AG09319 (cell line): ENCODE measurements around the gene RPA3.

Source experiments
- DNase-seq: peaks from one replicate; pipeline ENCODE4 v3.0.0-alpha.2; 2010; ENCODE audit warnings: low read depth; ENCODE audit errors: extremely low read depth
- TF ChIP-seq, protein P1 (sequence below): IDR thresholded peaks from 2 replicates; pipeline ENCODE4 v1.5.1; 2011; ENCODE audit warnings: low read depth, mild to moderate bottlenecking, inconsistent platforms, low read length, moderate library complexity

Gene RPA3

DNA sequence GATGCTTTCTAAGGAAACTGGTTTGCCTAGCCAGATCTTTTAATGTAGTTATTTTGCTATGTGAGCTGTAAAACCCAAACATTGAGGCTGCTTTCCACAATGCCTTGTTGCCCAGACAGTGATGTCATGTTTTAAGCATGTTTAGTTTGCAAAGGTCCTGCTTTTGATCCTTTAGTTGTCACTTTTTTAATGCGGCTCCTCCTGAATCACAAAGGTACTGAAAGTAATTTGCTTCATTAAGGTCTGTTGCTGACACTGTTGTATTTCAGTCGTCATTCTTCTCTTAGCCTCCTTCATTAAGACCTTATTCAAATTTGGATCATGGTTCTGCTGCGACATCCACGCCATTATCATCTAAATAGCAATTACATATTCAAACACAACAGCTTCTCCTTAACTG, 10.6 kb downstream of the RPA3 start:
- TF ChIP-seq, protein P1, sequence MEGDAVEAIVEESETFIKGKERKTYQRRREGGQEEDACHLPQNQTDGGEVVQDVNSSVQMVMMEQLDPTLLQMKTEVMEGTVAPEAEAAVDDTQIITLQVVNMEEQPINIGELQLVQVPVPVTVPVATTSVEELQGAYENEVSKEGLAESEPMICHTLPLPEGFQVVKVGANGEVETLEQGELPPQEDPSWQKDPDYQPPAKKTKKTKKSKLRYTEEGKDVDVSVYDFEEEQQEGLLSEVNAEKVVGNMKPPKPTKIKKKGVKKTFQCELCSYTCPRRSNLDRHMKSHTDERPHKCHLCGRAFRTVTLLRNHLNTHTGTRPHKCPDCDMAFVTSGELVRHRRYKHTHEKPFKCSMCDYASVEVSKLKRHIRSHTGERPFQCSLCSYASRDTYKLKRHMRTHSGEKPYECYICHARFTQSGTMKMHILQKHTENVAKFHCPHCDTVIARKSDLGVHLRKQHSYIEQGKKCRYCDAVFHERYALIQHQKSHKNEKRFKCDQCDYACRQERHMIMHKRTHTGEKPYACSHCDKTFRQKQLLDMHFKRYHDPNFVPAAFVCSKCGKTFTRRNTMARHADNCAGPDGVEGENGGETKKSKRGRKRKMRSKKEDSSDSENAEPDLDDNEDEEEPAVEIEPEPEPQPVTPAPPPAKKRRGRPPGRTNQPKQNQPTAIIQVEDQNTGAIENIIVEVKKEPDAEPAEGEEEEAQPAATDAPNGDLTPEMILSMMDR: no peak
- no peak for DNase-seq

DNA sequence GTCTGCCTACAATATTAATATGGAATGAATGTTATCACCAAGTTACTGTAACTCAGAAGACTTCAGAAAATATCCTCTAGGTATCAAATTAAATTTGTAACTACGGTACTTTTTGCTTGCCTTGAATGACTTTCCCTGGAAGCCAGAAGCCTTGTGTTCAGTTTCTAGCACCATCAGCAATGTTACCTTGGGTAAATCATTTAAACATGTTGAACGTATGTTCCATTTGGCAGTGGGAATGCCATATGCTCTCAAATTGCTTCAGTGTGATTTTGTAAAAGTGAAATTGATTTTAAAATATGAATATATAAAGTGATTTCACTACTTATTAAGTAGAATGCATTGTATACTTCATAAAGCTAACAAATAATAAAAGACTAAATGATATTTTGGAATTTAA, 11.2 kb downstream of the RPA3 start:
- no peak for DNase-seq
- TF ChIP-seq, protein P1: no peak

DNA sequence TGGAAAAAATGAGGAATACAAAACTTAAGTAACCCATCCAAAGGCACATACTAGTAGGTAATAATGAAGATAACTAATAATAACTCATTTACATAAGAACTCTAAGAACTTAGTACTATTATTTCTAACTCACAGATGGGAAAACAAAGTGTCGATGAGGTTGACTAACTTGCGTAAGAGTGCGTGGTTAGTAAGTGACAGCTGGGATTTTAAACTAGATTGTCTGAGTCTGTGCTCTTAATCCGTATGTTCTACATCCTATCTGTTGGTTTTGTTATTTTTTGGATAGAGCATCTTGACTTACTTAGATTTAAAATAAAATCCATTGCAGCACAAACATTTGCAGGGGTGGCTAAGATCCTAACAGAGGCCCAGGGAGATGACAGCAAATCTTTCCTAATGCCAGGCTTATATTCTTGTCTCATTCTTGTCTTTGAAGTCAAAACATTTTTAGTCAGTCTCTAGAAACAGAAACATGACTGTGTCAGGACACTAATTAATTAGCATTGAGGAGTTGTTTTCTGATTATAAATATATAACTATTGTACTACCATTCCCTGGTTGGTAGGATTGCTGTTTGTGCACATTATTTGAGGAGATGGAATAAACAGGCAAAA, 11.7 kb downstream of the RPA3 start:
- no peak for DNase-seq
- TF ChIP-seq, protein P1: no peak

DNA sequence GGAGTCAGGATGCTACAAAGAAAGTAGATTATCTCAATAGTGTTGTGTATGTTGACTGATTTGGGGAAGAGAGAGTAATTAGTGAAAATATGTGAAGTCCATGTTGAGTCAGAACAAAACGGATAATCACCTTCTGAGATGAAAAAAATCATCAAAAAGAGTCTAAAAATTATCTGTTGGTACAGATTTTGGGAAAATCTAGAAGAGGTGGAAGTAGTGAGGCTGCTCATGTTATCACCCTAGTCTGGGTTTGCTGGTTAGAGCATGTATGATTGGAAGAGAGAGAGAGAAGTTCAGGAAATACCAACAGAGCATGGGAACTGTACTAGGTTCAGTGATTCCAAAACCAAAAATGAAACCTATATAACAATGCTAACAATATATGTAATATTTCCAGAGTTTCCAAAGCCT, 12.3 kb downstream of the RPA3 start:
- DNase-seq: no peak
- TF ChIP-seq, protein P1: no peak

DNA sequence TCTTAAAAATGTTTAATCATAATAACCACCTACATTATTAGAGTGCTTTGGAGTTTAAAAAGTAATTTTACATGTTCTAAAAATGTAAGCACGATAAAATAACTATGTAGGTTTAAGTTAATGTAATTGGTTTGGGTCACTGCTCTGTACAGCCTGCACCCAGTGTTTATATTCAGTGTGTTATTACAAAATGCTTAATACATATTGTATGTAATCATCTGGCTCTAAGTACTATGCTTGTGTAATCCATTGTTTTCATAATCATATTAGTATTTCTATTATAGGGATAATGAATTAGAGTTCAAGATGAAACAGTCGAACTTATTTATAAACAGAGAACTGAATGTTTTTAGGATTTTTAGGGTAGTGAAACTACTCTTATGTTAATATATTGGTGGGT, 13.1 kb downstream of the RPA3 start:
- TF ChIP-seq, protein P1: no peak

DNA sequence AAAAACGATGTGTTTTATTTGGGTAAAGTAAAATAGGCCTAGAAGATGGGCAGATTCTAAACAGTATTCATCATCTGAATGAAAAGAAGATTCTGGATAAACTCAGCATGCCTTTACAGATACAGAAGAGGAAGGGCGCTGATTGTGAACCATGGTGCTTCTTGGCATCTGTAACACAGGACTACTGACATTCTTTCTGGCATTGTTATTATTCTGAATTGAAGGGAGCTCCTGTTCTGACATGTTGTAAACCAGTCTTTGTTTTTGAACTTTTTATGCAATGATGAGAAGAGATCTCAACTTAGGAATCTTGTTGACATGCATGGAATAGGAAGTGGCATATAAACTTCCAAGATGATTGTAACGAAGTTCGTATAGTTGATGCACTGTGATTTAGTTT, 13.5 kb downstream of the RPA3 start:
- no peak for DNase-seq
- TF ChIP-seq, protein P1: no peak

More for the DNA sequence above, 13.1 kb downstream of the RPA3 start:
- no peak for DNase-seq

DNA sequence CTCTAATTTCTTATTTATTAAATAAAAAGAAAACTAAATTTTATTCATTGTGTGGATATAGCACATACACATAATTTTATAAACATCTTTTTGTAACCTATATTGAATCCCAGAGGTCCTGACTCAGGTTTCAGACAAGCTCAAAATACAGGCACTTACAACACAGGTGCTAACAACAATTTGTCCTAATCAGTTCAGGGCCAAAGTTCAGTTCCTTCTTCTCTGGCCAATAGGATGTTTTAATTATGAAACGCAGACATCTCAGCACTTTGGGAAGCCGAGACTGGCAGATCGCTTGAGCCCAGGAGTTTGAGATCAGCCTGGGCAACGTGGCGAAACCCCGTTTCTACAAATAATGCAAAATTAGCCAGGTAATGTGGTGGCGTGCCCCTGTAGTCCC, 15.0 kb downstream of the RPA3 start:
- DNase-seq: no peak
- TF ChIP-seq, protein P1: no peak
